NCI-H748 (cell line): ENCODE measurements around the gene SEC23IP.
"Not testable (repeated sequence)": the region's sequence is repeated elsewhere in the genome, so short reads cannot be mapped to it uniquely, and the experiment has no call there.

Source experiments
- DNase-seq: peaks from one replicate; lab custom pipeline; 2025; ENCODE audit not compliant: unreplicated experiment; lab: John Stamatoyannopoulos, UW

SEC23IP gene

DNA sequence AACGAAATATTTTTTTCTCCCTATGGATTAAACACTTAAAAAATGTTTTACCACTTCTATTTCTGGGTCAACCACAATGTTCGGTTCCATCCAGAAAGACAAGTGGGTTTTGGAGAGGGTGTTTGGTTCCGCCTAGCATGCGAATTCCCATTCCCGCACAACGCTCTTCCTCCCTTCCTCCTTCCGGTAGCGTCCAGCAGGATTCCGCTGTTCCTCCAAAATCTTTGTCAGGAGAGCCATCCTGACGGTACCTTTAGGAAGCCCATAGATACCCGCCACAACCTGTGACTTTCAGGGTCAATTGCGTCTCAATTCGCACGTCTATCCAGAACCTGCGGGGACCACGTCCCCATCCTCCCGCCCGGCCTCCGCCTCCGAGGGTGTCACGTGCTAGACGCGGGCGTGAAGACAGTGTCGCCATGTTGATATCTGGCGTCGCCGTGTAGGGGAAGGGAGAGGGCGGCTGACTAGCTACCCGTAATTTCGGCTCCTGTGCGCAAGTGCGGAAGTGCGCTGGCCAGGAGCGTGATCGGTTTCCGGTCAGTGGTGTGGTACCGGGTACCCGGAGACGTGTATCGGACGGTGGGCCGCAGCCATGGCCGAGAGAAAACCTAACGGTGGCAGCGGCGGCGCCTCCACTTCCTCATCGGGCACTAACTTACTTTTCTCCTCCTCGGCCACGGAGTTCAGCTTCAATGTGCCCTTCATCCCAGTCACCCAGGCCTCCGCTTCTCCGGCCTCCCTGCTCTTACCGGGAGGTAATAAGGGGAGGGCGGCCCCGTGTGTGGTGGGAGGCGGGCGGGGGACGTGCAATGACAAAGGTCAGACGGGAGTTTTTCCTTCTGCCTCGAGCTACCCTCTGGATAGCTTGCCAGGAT is at the start of gene SEC23IP:
Gene SEC23IP (plus strand): TSS at position 543 of the 878 bp plus-strand sequence. CDS start 53 bp downstream, at position 596.
- peak; percentile 95 for DNase-seq

DNA sequence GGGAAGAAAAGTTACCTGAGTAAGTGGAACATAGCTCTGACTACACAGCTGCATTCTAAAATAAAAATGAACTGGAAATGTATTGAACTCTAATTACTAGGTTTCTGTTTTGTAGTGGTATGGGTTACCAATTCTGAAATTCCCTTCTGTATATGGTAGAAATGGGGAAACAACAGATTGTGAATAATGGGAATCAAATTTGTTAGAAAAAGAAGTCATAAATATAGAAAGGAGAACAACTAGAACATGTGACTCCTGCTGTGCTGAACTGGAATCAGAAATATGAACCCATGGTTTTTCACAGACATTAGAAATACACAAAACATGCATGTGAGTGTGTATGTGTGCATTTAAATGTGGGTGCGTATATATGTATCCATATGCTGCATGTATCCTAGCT is 46.9 kb upstream of the SEC23IP start:
- DNase-seq, result no peak

DNA sequence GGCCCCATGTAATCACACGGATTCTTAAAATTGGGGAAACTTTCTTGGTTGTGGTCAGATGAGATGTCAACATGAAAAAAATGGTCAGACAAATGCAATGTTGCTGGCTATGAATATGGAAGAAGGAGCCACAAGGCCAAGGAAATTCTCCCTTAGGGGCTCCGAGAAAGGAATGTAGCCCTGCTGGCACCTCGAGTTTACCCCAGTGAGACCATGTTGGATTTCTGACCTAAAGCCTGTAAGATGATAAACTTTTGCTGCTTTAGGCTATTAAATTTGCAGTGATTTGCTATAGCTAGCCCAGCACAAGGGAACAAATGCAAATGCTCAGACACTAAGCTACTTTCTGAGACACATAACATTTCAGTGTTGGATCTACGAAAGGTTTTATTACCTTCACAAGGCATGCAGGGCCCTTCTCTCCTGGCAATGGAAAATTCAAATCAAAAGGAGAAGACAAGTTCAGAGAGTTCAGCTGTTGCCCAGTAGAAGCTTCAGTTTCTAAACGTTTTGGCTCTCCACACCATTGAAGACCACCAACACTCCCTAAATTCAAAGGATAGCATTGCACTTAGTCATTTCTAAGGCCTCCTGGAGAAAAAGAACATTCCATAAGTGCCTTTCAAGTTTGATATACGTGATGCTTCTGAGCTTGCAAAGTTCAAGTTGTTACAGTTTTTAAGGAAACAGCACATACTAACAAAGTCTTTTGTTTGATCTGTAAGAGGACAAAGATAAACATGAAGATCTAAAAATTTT is 43.3 kb upstream of the SEC23IP start:
- no peak for DNase-seq

DNA sequence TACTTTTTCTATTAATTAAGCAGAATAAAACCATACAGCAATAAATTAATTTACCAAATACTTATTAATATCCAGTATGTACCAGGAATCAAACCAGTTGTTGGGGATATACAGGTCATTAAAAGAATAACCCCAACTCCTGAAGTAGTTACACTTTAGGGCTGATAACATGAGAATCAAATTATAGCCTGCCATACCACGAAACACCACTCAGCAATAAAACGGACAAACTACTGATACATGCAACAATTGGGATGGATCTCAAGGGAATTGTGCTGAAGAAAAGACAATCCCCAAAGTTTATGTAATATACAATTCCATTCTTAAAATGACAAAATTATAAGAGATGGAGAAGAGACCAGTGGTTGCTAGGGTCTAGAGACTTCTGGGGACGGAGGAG is 42.6 kb upstream of the SEC23IP start:
- DNase-seq, result no peak

DNA sequence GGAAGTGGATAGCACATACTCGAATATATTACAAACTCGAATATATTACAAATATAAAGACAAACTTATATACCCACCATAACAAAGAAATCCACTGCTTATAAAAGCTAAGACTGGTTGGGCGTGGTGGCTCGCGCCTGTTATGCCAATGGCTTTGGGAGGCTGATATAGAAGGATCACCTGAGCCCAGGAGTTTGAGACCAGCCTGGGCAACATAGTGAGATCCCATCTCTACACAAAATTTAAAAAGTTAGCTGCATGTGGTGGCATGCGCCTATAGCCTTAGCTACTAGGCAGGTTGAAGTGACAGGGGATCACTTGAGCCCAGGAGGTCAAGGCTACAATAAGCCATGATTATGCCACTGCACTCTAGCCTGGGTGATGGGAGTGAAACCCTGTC is 40.3 kb upstream of the SEC23IP start:
- no peak for DNase-seq

DNA sequence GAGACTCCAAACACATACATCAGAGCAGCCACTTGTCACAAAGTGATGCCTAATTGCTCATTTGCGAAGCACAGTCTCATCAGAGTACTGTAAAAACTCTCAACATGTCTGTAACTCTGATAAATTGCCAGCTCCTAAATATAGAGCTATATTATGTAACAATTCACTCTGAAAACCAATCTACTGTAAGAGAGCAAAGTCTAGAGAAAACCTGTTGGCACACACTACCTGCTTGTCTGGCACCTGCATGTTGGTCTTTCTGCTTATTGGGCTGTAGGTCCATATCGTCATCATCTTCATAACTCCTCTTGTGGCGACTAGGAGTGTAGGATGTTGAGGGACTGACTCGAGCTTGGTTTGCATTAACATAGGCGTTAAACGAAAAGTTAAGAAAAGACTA is 39.7 kb upstream of the SEC23IP start:
- DNase-seq, result no peak

DNA sequence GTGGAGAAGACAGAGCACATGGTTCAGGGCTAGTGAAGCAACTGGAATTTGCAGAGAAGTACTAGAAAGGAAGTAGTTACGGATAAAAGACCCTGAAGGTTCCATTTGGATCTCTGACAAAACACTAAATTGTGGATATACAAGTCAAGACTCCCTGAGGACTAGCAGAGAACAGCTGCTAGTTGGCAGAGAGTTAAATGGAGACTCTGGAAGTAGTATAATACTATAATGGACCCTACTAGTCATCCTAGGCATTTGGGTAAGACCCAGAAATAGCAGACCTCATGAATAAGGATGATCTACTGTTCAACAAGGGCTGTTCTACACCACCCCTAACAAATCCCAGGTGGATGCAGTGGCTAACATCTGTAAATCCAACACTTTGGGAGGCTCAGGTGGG is 39.0 kb upstream of the SEC23IP start:
- no peak for DNase-seq

DNA sequence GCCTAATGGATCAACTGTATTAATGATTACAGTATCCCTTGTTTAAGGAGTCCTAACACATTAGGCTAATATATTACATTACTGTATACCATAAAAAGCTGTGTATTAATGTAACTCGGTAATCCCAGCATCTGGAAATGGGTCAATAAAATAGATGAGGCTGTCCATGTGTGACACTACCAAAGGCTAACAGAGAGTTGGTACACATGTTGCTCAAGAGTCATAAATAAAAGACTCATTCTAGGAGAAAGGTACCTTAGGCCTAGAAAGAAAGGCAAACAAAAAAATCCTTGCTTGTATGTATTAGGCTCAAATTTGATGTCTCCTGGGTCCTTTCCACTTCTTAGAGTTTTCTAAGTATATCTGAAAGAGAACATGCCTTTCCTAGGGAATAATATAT is 34.5 kb upstream of the SEC23IP start:
- no peak for DNase-seq

DNA sequence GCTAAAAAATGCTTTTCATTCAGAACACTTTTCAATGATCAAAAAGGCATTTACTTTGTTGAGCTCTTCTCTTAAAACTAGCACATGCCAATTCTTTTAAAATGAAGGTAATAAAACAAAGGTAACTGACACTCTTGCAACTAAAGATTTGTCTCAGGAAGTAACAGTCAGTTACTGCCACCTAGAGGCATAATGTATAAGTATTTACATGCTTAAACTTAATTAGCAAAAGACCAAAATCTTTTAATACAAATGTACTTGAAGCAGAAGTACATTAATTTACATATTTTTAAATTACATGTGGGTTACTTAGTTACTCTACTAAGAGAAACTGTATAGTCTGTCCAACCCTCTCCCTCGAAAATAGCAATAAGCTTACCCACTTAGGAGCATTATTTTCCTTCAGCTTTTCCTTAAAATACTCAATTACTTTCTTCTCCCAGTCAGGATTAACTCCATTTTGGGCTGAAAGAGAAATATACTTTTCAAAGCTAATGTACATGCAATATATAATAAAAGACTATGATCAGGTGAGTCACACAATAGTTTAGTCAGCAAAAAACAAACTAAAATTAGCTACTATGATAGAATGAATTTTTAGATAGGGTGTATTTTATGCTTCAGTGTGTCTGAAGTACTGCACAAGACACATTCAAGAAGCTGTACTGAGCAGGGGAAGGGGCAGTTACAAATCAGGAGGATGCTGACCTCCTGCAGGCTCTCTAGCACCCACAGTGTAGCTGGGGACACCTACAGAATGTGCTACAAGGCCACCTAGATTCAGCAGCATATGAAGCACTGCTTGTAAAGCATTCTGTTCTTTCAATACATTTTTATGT is 32.9 kb upstream of the SEC23IP start:
- peak; percentile 25 for DNase-seq

DNA sequence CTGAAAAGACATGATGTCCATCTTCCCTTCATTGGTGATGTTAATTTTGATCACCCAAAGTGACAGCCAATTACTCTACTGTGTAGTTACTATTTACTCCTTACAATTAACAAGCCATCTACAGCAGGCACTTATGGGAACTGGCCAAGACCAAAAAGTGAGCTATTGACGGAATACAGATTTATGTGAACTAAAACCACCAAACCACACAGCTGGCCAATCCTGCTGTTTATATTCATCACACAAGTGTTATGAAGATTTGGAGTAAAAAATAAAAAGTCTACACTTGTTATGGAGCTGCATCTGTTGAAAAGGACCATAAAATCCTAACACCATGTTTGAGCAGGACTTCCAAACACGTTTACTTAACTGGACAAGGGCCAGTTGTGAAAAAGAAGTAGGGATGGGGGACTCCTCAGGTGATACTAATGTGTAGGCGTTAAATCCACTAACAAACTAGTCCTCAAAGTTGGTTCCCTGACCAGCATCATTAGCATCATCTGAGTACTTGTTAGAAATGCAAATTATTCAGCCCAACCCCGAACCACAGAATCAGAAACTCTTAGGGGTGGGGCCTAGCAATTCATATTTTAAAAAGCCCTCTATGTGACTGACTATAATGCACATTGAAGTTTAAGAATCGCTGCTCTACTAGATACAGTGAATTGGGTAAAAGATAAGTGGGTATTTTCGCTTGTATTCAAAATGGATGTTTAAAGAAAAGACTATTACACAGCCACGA is 31.5 kb upstream of the SEC23IP start:
- DNase-seq, result no peak

DNA sequence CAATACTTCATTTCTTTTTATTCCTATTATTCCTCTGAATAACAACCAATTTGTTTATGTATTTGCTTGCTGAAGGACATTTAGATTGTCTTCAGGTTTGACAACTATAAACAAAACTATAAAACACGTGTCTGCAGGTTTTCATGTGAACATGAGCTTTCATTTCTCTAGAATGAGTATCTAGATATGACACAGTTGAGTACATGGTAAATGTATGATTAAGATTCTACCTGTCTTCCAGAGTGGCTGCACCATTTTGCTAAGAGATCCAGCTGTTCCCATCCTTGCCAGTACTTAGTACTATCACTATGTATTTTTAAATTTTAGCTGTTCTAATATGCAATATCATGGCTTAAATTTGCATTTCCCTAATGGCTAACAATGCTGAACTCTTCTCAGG is 30.0 kb upstream of the SEC23IP start:
- no peak for DNase-seq

DNA sequence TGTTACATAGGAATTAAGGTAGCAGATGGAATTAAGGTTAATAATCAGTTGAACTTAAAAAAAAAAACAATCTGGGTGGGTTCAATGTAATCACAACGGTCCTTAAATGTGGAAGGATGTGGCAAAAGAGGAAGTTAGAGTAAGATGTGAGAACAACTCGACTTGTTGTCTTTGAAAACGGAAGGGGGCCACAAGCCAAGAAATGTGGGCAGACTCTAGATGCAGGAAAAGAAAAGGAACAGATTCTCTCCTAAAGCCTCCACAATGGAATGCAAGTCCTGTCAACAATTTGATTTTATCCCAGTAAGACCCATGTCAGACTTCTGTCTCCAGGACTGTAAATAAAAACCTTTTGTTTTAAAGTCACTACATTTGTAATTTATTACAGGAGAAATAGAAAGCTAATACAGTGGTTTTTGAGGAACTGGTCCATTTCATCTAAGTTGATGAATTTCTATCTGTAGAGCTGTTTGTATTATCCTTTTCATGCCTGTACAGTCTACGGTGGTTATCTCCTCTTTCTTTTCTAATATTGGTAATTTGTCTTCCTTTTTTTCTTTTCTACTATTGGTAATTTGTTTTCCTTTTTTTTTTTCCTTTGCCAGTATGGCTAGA is 28.5 kb upstream of the SEC23IP start:
- DNase-seq, result no peak

DNA sequence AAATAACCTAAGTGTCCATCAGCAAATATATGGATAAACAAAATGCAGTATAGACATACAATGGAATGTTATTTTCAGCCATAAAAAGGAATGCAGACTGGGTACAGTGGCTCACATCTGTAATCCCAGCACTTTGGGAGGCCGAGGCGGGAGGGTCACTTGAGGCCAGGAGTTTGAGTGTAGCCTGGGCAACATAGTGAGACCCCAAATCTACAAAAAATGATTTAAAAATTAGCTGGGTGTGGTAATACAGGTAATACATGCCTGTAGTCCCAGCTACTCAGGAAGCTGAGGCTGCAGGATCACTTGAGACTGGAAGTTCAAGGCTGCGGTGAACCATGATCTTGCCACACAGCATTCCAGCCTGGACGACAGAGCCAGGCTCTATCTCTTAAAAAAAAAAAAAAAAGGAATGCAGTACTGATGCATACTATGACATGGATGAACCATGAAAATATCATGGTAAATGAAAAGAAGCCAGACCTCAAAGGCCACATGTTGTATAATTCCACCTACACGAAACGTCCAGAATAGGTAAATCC is 26.8 kb upstream of the SEC23IP start:
- no peak for DNase-seq

DNA sequence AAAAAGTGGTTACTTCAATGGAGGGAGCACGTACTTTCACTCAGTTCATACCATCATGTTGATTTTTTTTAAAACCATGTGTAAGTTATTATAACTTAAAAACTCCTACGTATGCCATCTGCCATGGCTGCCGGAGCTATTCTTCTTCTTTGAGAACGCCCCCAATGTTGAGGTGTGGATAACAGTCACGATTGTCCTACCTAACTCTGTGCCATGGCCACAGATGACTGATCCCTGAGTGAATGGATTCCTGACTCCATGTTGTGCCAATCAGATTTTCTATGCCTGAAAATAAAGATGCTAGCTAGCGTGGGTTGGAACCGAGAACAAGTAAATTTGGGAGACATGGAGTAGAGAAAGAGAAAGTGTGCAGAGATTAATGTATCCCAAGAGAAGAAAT is 25.2 kb upstream of the SEC23IP start:
- DNase-seq, result no peak

DNA sequence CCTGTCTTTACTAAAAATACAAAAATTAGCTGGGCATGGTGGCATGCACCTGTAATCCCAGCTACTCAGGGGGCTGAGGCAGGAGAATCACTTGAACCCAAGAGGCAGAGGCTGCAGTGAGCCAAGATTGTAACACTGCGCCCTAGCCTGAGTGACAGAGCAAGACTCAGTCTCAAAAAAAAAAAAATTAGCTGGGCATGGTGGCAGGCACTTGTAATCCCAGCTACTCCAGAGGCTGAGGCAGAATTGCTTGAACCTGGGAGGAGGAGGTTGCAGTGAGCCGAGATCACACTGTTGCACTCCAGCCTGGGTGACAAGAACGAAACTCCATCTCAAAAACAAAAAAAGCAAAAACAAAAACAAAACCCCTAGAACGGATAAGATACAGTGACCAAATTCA is 23.1 kb upstream of the SEC23IP start:
- DNase-seq, result not testable (repeated sequence)

DNA sequence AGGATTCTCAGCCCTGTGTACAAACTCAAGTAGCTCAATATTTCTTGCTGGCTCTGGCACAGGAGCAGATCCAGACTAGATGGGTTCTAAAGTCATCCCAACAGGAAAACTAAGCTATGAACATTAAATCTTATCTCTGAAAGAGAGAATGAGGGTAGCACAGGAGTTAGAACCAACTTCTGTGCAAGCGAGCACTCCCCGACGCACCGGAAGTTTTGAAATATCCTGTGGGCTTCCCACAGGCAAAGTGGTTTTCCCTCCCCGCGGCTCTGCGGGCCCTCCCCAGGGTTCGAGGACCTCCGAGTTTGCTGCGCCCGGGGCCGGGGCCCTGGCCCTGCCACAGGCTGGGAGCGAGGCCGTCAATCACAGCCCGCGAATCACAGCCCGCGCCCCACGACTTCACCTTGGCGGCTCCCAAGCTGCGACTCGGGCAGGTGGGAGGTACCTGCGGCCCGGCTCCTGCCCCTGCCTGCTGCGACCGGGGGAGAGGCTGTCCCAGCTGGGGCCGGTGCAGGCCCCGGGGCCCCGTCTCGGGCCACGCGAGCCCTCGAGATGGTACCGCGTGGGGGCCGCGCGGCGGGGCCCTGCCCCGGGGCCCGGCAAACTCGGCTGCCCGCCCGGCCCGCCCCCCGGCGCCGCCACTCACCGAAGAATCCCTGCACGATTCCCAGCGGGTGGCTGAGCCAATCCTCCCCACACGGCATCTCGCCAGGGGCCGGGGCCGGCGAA is 20.5 kb upstream of the SEC23IP start:
- DNase-seq, result peak; percentile 81

DNA sequence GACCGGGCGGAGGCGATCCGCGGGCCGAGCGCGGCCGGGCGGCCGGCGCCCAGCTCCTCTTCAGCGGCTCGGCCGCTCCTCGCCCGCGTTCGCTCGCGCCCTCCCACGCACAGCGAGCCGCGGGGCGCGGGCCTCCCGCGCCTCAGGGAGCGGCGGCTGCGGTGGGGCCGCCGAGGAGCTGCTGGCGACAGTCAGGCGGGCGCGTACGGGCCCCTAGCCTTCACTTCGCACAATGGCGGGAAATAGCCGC is 20.0 kb upstream of the SEC23IP start, which contains the start of gene MCMBP:
Gene MCMBP (minus strand): TSS at position 234 of the 250 bp plus-strand sequence. CDS start 259 bp downstream, outside the sequence.
- DNase-seq, result no peak

DNA sequence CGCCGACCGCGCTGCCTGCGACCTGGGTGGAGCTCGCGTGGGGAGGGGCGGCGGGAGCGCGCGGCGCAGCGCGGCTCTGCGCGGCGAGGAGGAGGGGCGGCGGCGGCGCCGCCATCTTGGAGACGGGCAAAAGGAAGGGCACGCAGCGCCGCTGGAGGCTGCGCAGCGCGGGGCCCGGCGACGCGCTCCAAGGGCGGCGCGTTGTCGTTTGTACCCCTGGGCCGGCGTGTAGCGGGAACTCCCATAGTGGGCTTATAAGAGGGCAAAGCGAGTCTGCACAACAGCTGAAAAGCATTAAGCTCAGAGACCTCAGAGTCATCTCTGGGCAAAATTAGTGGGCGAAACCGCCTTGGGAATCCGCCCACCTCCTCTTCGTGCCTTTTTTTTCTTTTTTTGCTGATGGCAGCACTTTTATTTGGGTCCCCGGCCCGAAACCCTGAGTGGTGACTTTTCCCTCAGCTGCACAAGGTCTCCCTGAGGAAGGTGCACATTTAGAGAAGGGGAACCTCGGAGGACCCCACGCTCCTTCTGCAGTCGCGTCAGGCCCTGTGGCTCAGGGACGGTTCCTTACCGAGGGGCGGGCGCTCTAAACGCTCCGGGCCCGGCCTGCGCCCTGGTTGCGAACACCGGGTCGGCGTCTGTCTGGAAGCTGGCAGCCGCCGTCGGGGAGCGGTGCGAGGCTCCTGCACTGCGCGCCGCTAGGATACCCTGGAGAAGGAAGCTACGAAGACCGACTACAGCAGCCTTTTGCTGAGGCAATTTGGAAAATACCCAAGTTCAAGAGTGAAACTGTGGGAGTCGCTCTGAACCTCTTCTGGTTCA is 19.5 kb upstream of the SEC23IP start:
- peak; percentile 89 for DNase-seq

DNA sequence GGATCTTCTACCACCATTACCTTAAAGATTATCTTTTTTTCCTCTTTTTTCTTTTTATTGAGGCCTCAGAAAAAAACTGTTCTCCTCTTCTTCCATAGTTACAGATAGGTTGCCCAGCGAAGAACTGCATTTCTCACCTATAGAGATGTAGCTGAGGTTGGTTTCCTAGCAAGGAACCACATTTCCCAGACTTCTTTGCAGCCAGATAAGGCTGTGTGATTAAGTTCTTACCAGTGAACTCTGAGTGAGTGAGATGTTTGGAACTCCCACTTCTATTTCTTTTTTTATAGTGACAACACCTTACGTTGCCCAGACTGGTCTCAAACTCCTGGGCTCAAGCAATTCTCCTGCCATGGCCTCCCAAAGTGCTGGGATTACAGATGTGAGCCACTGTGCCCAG is 14.0 kb upstream of the SEC23IP start:
- no peak for DNase-seq
